Activated CD8-positive, alpha-beta memory T cell treated with anti-CD3 and anti-CD28 coated beads for 48 hours (primary cell): ENCODE results near the gene RBFOX1.

Source experiments
- DNase-seq, 3 experiments: peaks; one replicate each; pipeline ENCODE4 v3.0.0-alpha.2; 2020; ENCODE audit warnings: low read depth in 2 of 3, low spot score in 2 of 3

RBFOX1 gene

GRCh38 chr16:7515543-7515942 is 182.9 kb downstream of the RBFOX1 start:
- no peak for DNase-seq

GRCh38 chr16:7517496-7517895 is 184.9 kb downstream of the RBFOX1 start:
- no peak for DNase-seq

- no peak for DNase-seq
These were observed 185.5 kb downstream of the RBFOX1 start for GRCh38 chr16:7518158-7518557.

- no peak for DNase-seq
These were observed 189.2 kb downstream of the RBFOX1 start for GRCh38 chr16:7521834-7522233.

- no peak for DNase-seq
These were observed 191.8 kb downstream of the RBFOX1 start for GRCh38 chr16:7524419-7524818.

- DNase-seq: no peak
These were observed 194.1 kb downstream of the RBFOX1 start for GRCh38 chr16:7526736-7527135.

- no peak for DNase-seq
These were observed 199.9 kb downstream of the RBFOX1 start for GRCh38 chr16:7532534-7532933.

GRCh38 chr16:7534749-7535148 is 202.1 kb downstream of the RBFOX1 start:
- DNase-seq: no peak

GRCh38 chr16:7541026-7541425 is 208.4 kb downstream of the RBFOX1 start:
- DNase-seq: no peak

- no peak for DNase-seq
These were observed 212.6 kb downstream of the RBFOX1 start for GRCh38 chr16:7545251-7545650.

GRCh38 chr16:7546948-7547347 is 214.3 kb downstream of the RBFOX1 start:
- DNase-seq: no peak

- DNase-seq: no peak
These were observed 215.1 kb downstream of the RBFOX1 start for GRCh38 chr16:7547736-7548135.

- no peak for DNase-seq
These were observed 216.2 kb downstream of the RBFOX1 start for GRCh38 chr16:7548796-7549318.

- no peak for DNase-seq
These were observed 217.5 kb downstream of the RBFOX1 start for GRCh38 chr16:7550096-7550495.

GRCh38 chr16:7555459-7555858 is 222.8 kb downstream of the RBFOX1 start:
- no peak for DNase-seq

GRCh38 chr16:7561908-7562405 is 229.3 kb downstream of the RBFOX1 start:
- DNase-seq: no peak

- no peak for DNase-seq
These were observed 233.7 kb downstream of the RBFOX1 start for GRCh38 chr16:7566360-7566759.

- DNase-seq: no peak
These were observed 238.7 kb downstream of the RBFOX1 start for GRCh38 chr16:7571366-7571765.

- DNase-seq: no peak
These were observed 244.9 kb downstream of the RBFOX1 start for GRCh38 chr16:7577588-7577987.

- no peak for DNase-seq
These were observed 246.8 kb downstream of the RBFOX1 start for GRCh38 chr16:7579454-7579853.

GRCh38 chr16:7581175-7581574 is 248.5 kb downstream of the RBFOX1 start:
- no peak for DNase-seq

- no peak for DNase-seq
These were observed 250.8 kb downstream of the RBFOX1 start for GRCh38 chr16:7583396-7583795.

GRCh38 chr16:7584561-7584960 is 251.9 kb downstream of the RBFOX1 start:
- DNase-seq: no peak

- DNase-seq: no peak
These were observed 253.1 kb downstream of the RBFOX1 start for GRCh38 chr16:7585705-7586104.
